Measurements from ENCODE around the gene CAPZB.

Gene CAPZB

DNA sequence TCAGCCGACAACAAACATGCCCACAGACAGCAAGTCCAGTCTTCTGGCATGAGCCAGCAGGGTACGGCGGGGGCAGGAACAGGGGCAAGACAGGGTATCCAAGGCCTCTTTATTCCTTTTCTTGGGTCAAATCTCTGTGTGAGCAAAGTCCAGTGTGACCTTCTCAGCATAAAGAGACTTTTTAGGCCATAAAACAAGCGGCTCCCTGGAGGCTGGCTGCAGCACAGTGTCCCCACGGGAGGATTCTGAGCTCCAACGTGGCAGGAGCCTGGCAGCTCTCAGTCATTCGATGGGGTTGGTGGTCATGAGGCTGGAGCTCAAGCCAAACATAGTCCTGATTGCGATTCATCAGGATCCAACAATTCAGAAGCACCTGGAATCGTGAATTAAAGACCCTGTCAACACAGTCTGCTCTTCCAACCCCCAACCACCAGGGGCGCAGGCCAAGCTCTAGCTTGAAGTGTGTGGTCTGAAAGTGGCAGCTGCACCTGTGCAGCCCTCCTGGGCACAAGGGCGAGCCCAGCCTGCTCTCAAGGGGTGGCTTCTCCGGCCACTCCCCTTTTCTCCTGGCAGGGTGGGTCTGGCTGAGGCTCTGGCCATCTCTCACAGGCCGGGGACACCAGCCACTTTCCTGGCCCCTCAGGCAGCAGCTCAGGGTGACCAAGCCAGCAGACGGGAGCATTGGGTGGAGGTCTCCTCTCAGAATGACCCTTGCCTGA is 111.1 kb downstream of the CAPZB start:
- no peak overlapping the region for H3K4me3 ChIP-seq
- H3K27ac ChIP-seq, result no peak overlapping the region
- no peak overlapping the region for H3K9ac ChIP-seq (ENCODE audit: insufficient read length)
- no peaks in the 10 kb centered on the region for H3K9me3 ChIP-seq (ENCODE audit: low read depth, low read length)
- DNase-seq (ENCODE audit: low read depth, low spot score), result no peak
- no peak for TF ChIP-seq EZH2 (IDR thresholded peaks at IDR 0.05)
- no peak for TF ChIP-seq FOXP2 (optimal IDR thresholded peaks at IDR 0.05; ENCODE audit: control extremely low read depth, extremely low read length, insufficient read depth)
- no peak for TF ChIP-seq POLR2AphosphoS5 (IDR thresholded peaks at IDR 0.05; ENCODE audit: borderline replicate concordance, low read depth, low read length)
- peaks cover 26% of the 10 kb centered on the region for H3K36me3 ChIP-seq (ENCODE audit: insufficient read depth, low read length)

DNA sequence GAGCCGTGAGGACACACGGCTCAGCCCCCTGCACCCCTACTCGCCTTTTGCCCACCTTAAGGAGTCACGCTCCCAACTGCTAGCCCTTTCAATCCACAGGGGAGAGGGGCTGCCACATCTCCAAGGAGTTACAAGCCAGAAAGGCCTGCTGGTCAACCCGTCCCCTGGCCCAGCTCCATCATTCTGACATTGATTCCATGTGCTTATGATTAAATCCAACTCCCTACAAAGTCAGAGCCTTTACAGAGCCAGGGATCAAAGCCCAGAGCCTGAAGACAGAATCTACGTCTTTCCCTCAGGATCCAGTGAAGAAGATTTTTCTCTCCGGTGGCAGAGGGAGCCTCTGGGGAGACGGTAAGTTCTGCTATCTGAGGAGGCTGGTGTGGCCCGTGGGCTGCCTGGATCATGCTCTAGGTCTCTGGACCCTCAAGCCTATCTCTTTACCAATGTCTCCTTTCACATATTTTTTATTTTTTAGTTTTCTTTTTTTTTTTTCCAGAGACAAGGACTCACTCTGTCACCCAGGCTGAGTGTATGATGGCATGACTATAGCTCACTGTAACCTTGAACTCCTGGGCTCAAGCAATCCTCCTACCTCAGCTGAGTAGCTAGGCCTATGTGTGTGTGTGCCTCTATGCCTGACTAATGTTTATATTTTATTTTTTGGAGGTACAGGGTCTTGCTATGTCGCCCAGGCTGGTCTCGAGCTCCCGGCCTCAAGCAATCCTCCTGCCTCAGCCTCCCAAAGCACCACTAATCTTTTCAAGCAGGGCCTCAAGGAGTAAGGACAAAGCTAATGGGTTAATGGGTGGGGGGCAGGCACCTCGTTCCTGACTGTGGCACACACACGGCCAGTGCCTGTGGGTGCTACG is 111.9 kb downstream of the CAPZB start:
- no peaks in the 10 kb centered on the region for H3K9me3 ChIP-seq (ENCODE audit: low read depth, low read length)
- peaks cover 26% of the 10 kb centered on the region for H3K36me3 ChIP-seq (ENCODE audit: insufficient read depth, low read length)
- no peak overlapping the region for H3K27ac ChIP-seq
- no peak overlapping the region for H3K9ac ChIP-seq (ENCODE audit: insufficient read length)
- TF ChIP-seq EZH2 (IDR thresholded peaks at IDR 0.05) (no peak), FOXP2 (optimal IDR thresholded peaks at IDR 0.05; ENCODE audit: control extremely low read depth, extremely low read length, insufficient read depth) (no peak), POLR2AphosphoS5 (IDR thresholded peaks at IDR 0.05; ENCODE audit: borderline replicate concordance, low read depth, low read length) (no peak)
- DNase-seq (ENCODE audit: low read depth, low spot score), result no peak
- no peak overlapping the region for H3K4me3 ChIP-seq

DNA sequence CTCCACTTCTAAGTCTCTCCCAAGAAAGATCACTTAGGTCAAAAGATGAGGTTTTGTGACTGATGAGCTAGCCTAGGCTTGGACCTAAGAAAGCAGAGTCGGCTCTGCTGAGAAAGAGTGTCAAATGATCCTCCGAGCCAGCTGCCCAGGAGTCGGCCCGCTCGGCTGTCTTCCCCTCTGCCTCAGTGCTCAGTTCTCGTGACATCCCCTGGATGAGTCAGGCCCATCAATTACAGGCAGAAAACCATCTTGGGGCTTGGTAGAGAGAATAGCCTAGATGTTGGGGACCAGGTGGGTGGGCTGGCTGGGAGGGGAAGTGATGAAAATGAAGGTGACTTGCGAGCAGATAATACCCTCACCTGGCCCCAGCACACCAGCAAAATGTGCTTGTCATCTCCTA is 112.7 kb downstream of the CAPZB start:
- H3K9ac ChIP-seq (ENCODE audit: insufficient read length), result no peak overlapping the region
- H3K36me3 ChIP-seq (ENCODE audit: insufficient read depth, low read length), result peaks cover 20% of the 10 kb centered on the region
- H3K27ac ChIP-seq, result no peak overlapping the region
- DNase-seq (ENCODE audit: low read depth, low spot score), result no peak
- H3K9me3 ChIP-seq (ENCODE audit: low read depth, low read length), result no peaks in the 10 kb centered on the region
- no peak overlapping the region for H3K4me3 ChIP-seq
- TF ChIP-seq POLR2AphosphoS5 (IDR thresholded peaks at IDR 0.05; ENCODE audit: borderline replicate concordance, low read depth, low read length) (no peak), EZH2 (IDR thresholded peaks at IDR 0.05) (no peak), FOXP2 (optimal IDR thresholded peaks at IDR 0.05; ENCODE audit: control extremely low read depth, extremely low read length, insufficient read depth) (no peak)

DNA sequence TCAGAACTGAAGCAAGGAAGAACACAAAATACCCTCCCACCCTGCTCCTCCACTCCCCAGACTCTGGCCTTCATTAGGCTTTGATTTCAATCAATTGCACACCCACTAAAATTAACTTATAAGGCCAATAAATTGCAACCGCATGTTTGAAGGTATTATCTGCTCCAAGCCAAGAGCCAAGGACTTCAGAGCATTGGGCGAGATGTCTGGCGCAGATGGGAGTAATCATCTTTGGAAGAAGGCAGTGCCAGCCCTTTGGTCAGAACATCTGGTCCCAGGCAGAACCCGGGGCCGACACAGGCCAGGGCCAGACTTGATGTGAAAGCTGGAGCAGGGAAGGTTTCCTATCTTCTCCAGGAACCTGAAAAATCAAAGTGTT is 113.2 kb downstream of the CAPZB start:
- DNase-seq (ENCODE audit: low read depth, low spot score), result no peak
- TF ChIP-seq POLR2AphosphoS5 (IDR thresholded peaks at IDR 0.05; ENCODE audit: borderline replicate concordance, low read depth, low read length) (no peak), EZH2 (IDR thresholded peaks at IDR 0.05) (no peak), FOXP2 (optimal IDR thresholded peaks at IDR 0.05; ENCODE audit: control extremely low read depth, extremely low read length, insufficient read depth) (no peak)
- H3K27ac ChIP-seq, result no peak overlapping the region
- no peak overlapping the region for H3K4me3 ChIP-seq
- peaks cover 15% of the 10 kb centered on the region for H3K36me3 ChIP-seq (ENCODE audit: insufficient read depth, low read length)
- no peaks in the 10 kb centered on the region for H3K9me3 ChIP-seq (ENCODE audit: low read depth, low read length)
- H3K9ac ChIP-seq (ENCODE audit: insufficient read length), result no peak overlapping the region

DNA sequence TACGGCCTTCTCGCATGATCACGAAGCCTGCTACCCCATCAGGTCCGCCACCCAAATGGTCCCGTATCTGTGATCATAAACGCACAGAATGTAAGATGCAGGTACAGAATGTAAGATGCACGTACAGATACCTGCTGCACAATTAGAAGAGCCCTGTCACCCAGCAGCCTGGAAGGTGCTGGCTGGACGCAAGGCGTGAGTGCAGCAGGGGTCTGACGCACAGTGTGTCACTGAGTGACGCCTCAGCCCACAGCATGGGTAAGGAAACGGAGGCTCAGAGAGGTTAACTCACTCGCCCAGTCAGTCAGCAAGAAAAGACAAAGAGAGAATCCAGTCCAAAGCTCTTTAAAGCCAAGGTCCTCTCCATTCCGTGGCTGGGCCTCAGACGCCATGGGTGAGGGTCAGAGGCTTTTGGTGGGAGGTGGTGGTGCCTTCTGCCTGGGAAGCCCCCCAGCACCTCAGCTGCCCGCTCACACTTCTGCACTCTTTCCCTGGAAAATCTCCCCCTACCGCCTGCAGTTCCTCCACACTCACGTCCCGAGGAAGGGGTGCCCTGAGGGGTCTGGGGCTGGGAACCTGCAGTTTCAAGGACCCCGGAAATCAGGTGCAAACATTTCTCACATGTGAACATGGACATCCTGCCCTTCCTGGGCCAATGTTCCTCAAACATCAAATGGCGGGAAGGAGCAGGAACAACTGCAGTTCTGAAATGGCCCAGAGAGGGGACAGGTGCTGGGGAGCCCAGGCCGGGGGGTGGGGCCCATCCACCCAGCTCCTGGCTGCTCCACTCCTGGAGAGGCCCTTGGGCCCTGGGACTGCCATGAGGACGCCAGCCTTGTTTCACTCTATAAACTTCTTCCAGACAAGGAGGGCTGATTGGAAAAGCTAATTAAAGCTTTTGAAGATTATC is 113.9 kb downstream of the CAPZB start:
- Histone ChIP-seq H3K9me3 (ENCODE audit: low read depth, low read length) (no peaks in the 10 kb centered on the region), H3K4me3 (no peak overlapping the region), H3K9ac (ENCODE audit: insufficient read length) (no peak overlapping the region), H3K27ac (no peak overlapping the region), H3K36me3 (ENCODE audit: insufficient read depth, low read length) (peaks cover 9% of the 10 kb centered on the region; the same call in 1 of the 2 replicates)
- DNase-seq (ENCODE audit: low read depth, low spot score), result no peak
- no peak for TF ChIP-seq FOXP2 (optimal IDR thresholded peaks at IDR 0.05; ENCODE audit: control extremely low read depth, extremely low read length, insufficient read depth)

DNA sequence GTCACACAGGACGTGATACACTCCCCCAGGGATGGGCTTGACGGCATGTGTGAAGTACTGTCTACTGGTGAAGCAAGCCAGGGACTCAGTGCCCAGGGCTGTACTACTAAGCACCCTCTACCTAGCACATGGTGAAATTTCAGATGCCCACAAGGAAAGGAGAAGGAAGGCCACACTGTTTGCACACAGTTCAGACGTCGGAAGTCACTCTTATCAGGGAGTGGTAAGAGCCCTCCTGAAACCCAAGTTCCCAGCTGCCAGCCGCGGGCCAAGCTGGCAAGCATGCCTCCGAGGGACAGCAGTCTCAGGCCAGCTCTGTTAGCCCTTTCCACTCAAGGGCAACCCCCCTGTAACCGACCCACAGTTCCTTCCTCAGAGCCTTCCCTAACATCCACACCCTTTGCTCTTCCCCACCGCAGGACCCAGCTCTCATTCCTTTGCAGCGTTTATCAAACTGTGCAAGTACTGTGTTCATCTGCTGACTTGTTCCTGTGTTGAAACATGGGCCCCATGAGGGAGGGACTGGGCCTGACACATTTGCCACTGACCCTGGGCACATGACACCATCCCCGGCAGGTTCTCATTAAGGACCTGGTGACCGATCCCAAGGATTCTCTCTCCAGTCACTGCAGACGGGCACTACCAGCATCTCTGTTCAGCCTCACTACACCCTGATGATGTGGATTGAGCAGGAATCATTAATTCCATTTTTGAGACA is 114.7 kb downstream of the CAPZB start:
- TF ChIP-seq FOXP2 (optimal IDR thresholded peaks at IDR 0.05; ENCODE audit: control extremely low read depth, extremely low read length, insufficient read depth), result no peak
- TF ChIP-seq EZH2 (IDR thresholded peaks at IDR 0.05), result no peak
- no peak for TF ChIP-seq POLR2AphosphoS5 (IDR thresholded peaks at IDR 0.05; ENCODE audit: borderline replicate concordance, low read depth, low read length)
- Histone ChIP-seq H3K4me3 (no peak overlapping the region), H3K36me3 (ENCODE audit: insufficient read depth, low read length) (peaks cover under 1% of the 10 kb centered on the region; the same call in 1 of the 2 replicates), H3K9ac (ENCODE audit: insufficient read length) (no peak overlapping the region), H3K9me3 (ENCODE audit: low read depth, low read length) (no peaks in the 10 kb centered on the region), H3K27ac (no peak overlapping the region)
- no peak for DNase-seq (ENCODE audit: low read depth, low spot score)

DNA sequence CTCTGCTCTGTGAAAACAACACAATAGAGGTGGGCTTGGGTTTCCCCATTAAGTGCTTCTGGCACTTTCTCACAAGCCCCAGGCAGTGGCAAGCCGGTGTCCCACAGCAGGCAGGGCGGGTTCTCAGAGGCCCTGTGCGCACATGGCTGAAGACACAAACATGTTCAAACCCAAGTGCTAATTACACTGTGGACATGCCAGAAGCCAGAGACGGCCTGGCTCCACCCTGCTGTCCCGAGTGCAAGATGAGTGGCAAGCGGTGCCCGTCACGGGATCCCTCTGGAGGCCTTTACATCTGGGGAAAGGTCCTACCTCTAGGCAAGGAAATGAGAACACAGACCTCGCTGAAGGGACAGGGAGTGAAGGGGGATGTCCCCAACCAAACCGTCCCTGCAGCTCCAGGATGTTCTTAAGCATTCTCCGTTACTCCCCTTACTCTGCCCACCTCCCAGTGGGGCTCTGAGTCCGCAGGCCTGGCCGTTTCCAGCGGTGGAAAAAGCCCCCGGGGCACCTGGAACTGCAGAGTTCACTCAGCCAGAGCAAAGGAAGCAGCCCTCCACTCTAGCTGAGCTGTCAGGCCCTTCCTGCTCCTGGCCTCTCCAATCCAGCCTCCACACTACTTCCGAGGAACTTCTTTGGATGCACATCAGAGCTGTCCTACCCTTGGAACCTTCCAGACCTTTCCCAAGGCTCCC is 115.8 kb downstream of the CAPZB start:
- Histone ChIP-seq H3K9me3 (ENCODE audit: low read depth, low read length) (no peaks in the 10 kb centered on the region), H3K27ac (no peak overlapping the region), H3K9ac (ENCODE audit: insufficient read length) (no peak overlapping the region), H3K36me3 (ENCODE audit: insufficient read depth, low read length) (no peaks in the 10 kb centered on the region; the same call in 1 of the 2 replicates), H3K4me3 (no peak overlapping the region)
- DNase-seq (ENCODE audit: low read depth, low spot score), result no peak
- TF ChIP-seq EZH2 (IDR thresholded peaks at IDR 0.05), result no peak
- TF ChIP-seq POLR2AphosphoS5 (IDR thresholded peaks at IDR 0.05; ENCODE audit: borderline replicate concordance, low read depth, low read length), result no peak

All from SK-N-MC (cell line).